HCT116 (cell line): ENCODE data around the gene SEC11C. TPM values are rescaled to one million over a fixed set of nuclear protein-coding genes. Genes with fewer than 3 reads are reported as not detected.

ENCODE experiments used
- ATAC-seq: fragments of 200-7000 bp; cut with Tn5 transposase; 2 replicates; pipeline ENCODE4 v1.9.1; 2020; ENCODE audit warnings: mild to moderate bottlenecking, moderate library complexity
- BruUV-seq: library from RNA; stranded (reverse); fragments of 400-500 nt; replicated peaks from 2 replicates; lab custom pipeline; 2021; lab: Mats Ljungman, UMichigan
- CTCF ChIA-PET: fragments of 300-600 bp; sonication (Branson Sonifier 250); formaldehyde crosslinking; loops from one replicate; lab custom pipeline; 2021; ENCODE audit warnings: antibody characterized with exemption; lab: Charles Lee
- POLR2A ChIA-PET: fragments of 300-600, 350-600 bp; sonication (Branson Sonifier 250); formaldehyde crosslinking; loops from one replicate; lab custom pipeline; 2021; ENCODE audit warnings: antibody characterized with exemption; lab: Charles Lee
- RAD21 ChIA-PET, 2 experiments: fragments of 300-600 bp; sonication (Branson Sonifier 250); formaldehyde crosslinking; loops; one replicate each; lab custom pipeline; 2023; ENCODE audit warnings: low total read pairs in 2 of 2; ENCODE audit not compliant: uncharacterized antibody in 2 of 2, unreplicated experiment in 2 of 2, low non-redundant PET in 1 of 2; lab: Charles Lee
- DNase-seq: peaks from one replicate; pipeline ENCODE4 v3.0.0-alpha.2; 2010; ENCODE audit warnings: low read depth, low spot score
- H2AFZ ChIP-seq: fragments of 200-600 bp; shearing (Covaris generic), sonication (generic); 2 replicates; pipeline ENCODE4 v1.6.1; 2017; ENCODE audit warnings: low read depth, mixed run types, mixed read lengths, antibody characterized with exemption, low read length; ENCODE audit not compliant: poor library complexity, severe bottlenecking
- H3K27ac ChIP-seq: 2 replicates; pipeline ENCODE4 v1.5.1; 2012; ENCODE audit warnings: low read depth, low read length
- H3K27me3 ChIP-seq: fragments of 200-600 bp; sonication (generic); 2 replicates; pipeline ENCODE4 v1.6.1; 2016; ENCODE audit warnings: mixed run types, low read length, mixed read lengths; ENCODE audit not compliant: insufficient read depth
- H3K36me3 ChIP-seq, 2 experiments: fragments of 200-500 bp in 1 of 2; fragments of 200-600 bp in 1 of 2; sonication (Bioruptor generic) in 1 of 2; sonication (generic) in 1 of 2; 2 replicates each; pipeline versions ENCODE4 v1.5.1 to v1.6.1; 2014 to 2016; ENCODE audit warnings: low read length in 2 of 2, inconsistent platforms in 1 of 2, mixed read lengths in 1 of 2, mixed run types in 1 of 2; ENCODE audit not compliant: insufficient read depth in 2 of 2, control insufficient read depth in 1 of 2
- H3K4me1 ChIP-seq, 2 experiments: fragments of 200-600 bp in 1 of 2; sonication (generic) in 1 of 2; 2 replicates each; pipeline versions ENCODE4 v1.5.1 to v1.6.1; 2012 to 2017; ENCODE audit warnings: low read length in 2 of 2, inconsistent platforms in 1 of 2, mild to moderate bottlenecking in 1 of 2, mixed read lengths in 1 of 2, mixed run types in 1 of 2, moderate library complexity in 1 of 2; ENCODE audit not compliant: insufficient read depth in 2 of 2, control insufficient read depth in 1 of 2
- H3K4me2 ChIP-seq: fragments of 200-600 bp; sonication (generic); 2 replicates; pipeline ENCODE4 v1.6.1; 2017; ENCODE audit warnings: mixed run types, low read length, mixed read lengths
- H3K4me3 ChIP-seq, 2 experiments: fragments of 200-600 bp in 1 of 2; sonication (generic) in 1 of 2; replicated peaks in 1 of 2; 2 replicates each; pipeline ENCODE4 v1.5.1; 2011 to 2016; ENCODE audit warnings: low read length in 2 of 2, control low read depth in 1 of 2, low read depth in 1 of 2, mild to moderate bottlenecking in 1 of 2, mixed read lengths in 1 of 2, mixed run types in 1 of 2
- H3K79me2 ChIP-seq: fragments of 200-600 bp; sonication (generic); 2 replicates; pipeline ENCODE4 v1.6.1; 2017; ENCODE audit warnings: mild to moderate bottlenecking, mixed run types, low read length, moderate library complexity, mixed read lengths; ENCODE audit not compliant: insufficient read depth
- H3K9ac ChIP-seq: fragments of 200-600 bp; sonication (generic); 2 replicates; pipeline ENCODE4 v1.6.1; 2016; ENCODE audit warnings: low read length, mixed read lengths
- H3K9me2 ChIP-seq: fragments of 200-600 bp; sonication (generic), shearing (Covaris generic); 2 replicates; pipeline ENCODE4 v1.6.1; 2017; ENCODE audit warnings: mixed run types, mild to moderate bottlenecking, moderate library complexity; ENCODE audit not compliant: insufficient read depth
- H3K9me3 ChIP-seq, 2 experiments: fragments of 200-500 bp in 1 of 2; fragments of 200-600 bp in 1 of 2; sonication (Bioruptor generic) in 1 of 2; sonication (generic) in 1 of 2; 2 replicates each; pipeline ENCODE4 v1.6.1; 2014 to 2017; ENCODE audit warnings: low read length in 2 of 2, mixed read lengths in 2 of 2, inconsistent platforms in 1 of 2, low read depth in 1 of 2, mild to moderate bottlenecking in 1 of 2, mixed run types in 1 of 2, moderate library complexity in 1 of 2; ENCODE audit not compliant: control insufficient read depth in 1 of 2, insufficient read depth in 1 of 2
- H4K20me1 ChIP-seq: fragments of 200-600 bp; sonication (generic), shearing (Covaris generic); 2 replicates; pipeline ENCODE4 v1.6.1; 2017; ENCODE audit warnings: mixed run types, mild to moderate bottlenecking, moderate library complexity; ENCODE audit not compliant: insufficient read depth
- ATF3 ChIP-seq: IDR thresholded peaks from 2 replicates; pipeline ENCODE4 v1.6.1; 2012
- CEBPB ChIP-seq: IDR thresholded peaks from 2 replicates; pipeline ENCODE4 v1.6.1; 2012; ENCODE audit warnings: low read depth
- ELF1 ChIP-seq: IDR thresholded peaks from 2 replicates; pipeline ENCODE4 v1.6.1; 2012; ENCODE audit warnings: low read depth, borderline replicate concordance
- RAD21 ChIP-seq: IDR thresholded peaks from 2 replicates; pipeline ENCODE4 v1.6.1; 2012; ENCODE audit warnings: low read depth, mild to moderate bottlenecking
- SIN3A ChIP-seq: IDR thresholded peaks from 2 replicates; pipeline ENCODE4 v1.6.1; 2012; ENCODE audit warnings: low read depth
- SRF ChIP-seq: IDR thresholded peaks from 2 replicates; pipeline ENCODE4 v1.6.1; 2012; ENCODE audit warnings: low read depth
- ZFX ChIP-seq: fragments of 450-650 bp; IDR thresholded peaks from 2 replicates; pipeline ENCODE4 v1.6.1; 2017
- ZNF274 ChIP-seq: fragments of 200-500 bp; sonication (Bioruptor generic); IDR thresholded peaks from 2 replicates; pipeline ENCODE4 v1.6.1; 2014; ENCODE audit warnings: mild to moderate bottlenecking, low read depth, low read length, inconsistent platforms
- intact Hi-C: fragments of 100-400 bp; cut with micrococcal nuclease; formaldehyde crosslinking; loops from 2 replicates; pipeline ENCODE4 v1.10.0; 2022
- total RNA-seq: library from RNA; stranded (reverse); gene quantifications from one replicate; pipeline ENCODE4 v1.2.1, GENCODE V29; 2021; ENCODE audit not compliant: unreplicated experiment

SEC11C gene
- total RNA-seq, 1 experiment from 2014 or later: 42.2 TPM

DNA sequence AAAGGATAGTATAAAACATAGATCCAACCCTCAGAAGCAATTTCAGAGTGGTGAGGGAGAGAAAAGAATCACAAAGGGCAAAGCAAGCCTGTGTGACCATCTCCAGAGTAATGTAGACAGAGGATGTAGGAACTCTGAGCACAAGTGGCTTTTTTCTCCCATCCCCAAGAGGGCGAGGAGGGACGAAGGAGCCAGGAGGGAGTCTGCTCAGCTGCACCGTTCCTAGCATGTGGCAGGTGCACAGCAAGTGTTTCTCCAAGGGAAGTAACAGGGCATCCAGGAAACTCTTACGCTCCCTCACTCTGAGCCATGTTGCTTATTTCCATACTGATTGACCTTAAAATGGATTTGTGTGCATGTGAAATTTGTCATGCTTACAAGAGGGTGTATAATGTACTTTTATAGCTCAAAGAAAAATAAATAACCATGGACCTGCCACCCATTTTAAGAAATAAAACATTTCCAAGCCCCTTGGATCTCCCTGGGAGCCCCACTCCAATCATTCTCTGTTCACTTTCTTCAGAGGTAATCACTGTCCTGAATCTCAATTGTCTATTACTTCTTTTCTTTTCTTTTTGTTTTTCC, 37.8 kb upstream of the SEC11C start (continued):
- no peak for TF ChIP-seq ELF1
- no peak for TF ChIP-seq ZFX
- TF ChIP-seq SIN3A: no peak
- TF ChIP-seq, all 23 proteins: peak for 0

- H2AFZ ChIP-seq: no peak overlapping the region
- ChIA-PET CTCF (interaction anchor here (0.9 kb wide), 1 partner anchor 18 kb away, joined by 3 read pairs; no protein-coding TSS in a partner anchor), RAD21 (no interaction called here), POLR2A (no interaction called here)
- no peaks in the 10 kb centered on the region for H3K9me2 ChIP-seq
- no peak overlapping the region for H3K4me2 ChIP-seq
- peaks cover 87% of the 10 kb centered on the region for H3K27me3 ChIP-seq
- H4K20me1 ChIP-seq: no peaks in the 10 kb centered on the region
- H3K9ac ChIP-seq: no peak overlapping the region
- intact Hi-C loops: no loop called here
- no peaks in the 10 kb centered on the region for H3K4me1 ChIP-seq
- no TSS peak for BruUV-seq
- no peaks in the 10 kb centered on the region for H3K79me2 ChIP-seq
- ATAC-seq: no peak
- H3K4me3 ChIP-seq: no peak overlapping the region
- no peak for DNase-seq
- H3K27ac ChIP-seq: no peak overlapping the region
- H3K9me3 ChIP-seq: no peaks in the 10 kb centered on the region
- TF ChIP-seq ZFX (no peak), ZNF274 (no peak)
- H3K36me3 ChIP-seq: no peaks in the 10 kb centered on the region
Measured at GRCh38 chr18:59109375-59109774, 30.3 kb upstream of the SEC11C start.

GRCh38 chr18:59114160-59114559, 25.5 kb upstream of the SEC11C start:
- intact Hi-C loops: no loop called here
- TF ChIP-seq ELF1 (no peak), CEBPB (no peak), RAD21 (no peak), ZNF274 (no peak), ATF3 (no peak), SRF (no peak)
- no peak overlapping the region for H3K27ac ChIP-seq
- RAD21 ChIA-PET: no interaction called here
- DNase-seq (no peak), ATAC-seq (no peak)
- no peak overlapping the region for H2AFZ ChIP-seq
- no peaks in the 10 kb centered on the region for H3K9me3 ChIP-seq
- no peaks in the 10 kb centered on the region for H3K9me2 ChIP-seq
- H3K79me2 ChIP-seq: no peaks in the 10 kb centered on the region
- H3K27me3 ChIP-seq: peaks cover 49% of the 10 kb centered on the region
- no TSS peak for BruUV-seq
- no peak overlapping the region for H3K4me2 ChIP-seq
- POLR2A ChIA-PET: no interaction called here
- H3K36me3 ChIP-seq: no peaks in the 10 kb centered on the region
- H3K4me3 ChIP-seq: no peak overlapping the region
- no peaks in the 10 kb centered on the region for H3K4me1 ChIP-seq
- H3K9ac ChIP-seq: no peak overlapping the region
- CTCF ChIA-PET: no interaction called here
- H4K20me1 ChIP-seq: no peaks in the 10 kb centered on the region
